WI38 (cell line): Measurements from ENCODE around the gene CCDC157.

Experiments
- H3K4me3 ChIP-seq: 2 replicates; pipeline ENCODE4 v1.5.1; 2011; ENCODE audit warnings: low read depth, mild to moderate bottlenecking, control low read depth, low read length
- CTCF ChIP-seq: IDR thresholded peaks from 2 replicates; pipeline ENCODE4 v1.5.1; 2012; ENCODE audit warnings: low read depth, mild to moderate bottlenecking, control low read depth, low read length

CCDC157 gene

GRCh38 chr22:30425616-30426387, 69.0 kb downstream of the CCDC157 start, which contains the start of gene MTFP1:
Gene MTFP1, plus strand, starts transcription at chr22:30425768. Its CDS starts 112 bp downstream, at chr22:30425880.
- no peak for TF ChIP-seq CTCF
- H3K4me3 ChIP-seq = peak within 1 kb of the TSS; percentile 77
